ENCODE results near the gene VPS11.

- TF ChIP-seq CTCF (IDR thresholded peaks at IDR 0.05; ENCODE audit: low read depth, low read length), result no peak
- no peak for TF ChIP-seq POLR2A (IDR thresholded peaks at IDR 0.05; ENCODE audit: extremely low read depth, insufficient read length)
Observed at GRCh38 chr11:119089319-119089718, 21.7 kb downstream of the VPS11 start.

Measured in NB4 (cell line).